Gastrocnemius medialis (tissue), 4 donors: ENCODE data around the gene NCAPD3. TPM values are rescaled to one million over a fixed set of nuclear protein-coding genes. Genes with fewer than 3 reads are reported as not detected.

Experiments used
- ATAC-seq, 2 donors: fragments of 150-250 bp; one replicate each; pipeline ENCODE4 v1.9.1; 2016
- DNase-seq, 2 donors: peaks; one replicate each; pipeline ENCODE4 v3.0.0-alpha.2; 2019
- H3K27ac ChIP-seq, 4 donors: fragments of 200-600 bp; sonication (generic); 1 replicate in 1 of 4; 2 replicates in 3 of 4; pipeline ENCODE4 v1.5.1; 2016 to 2018; ENCODE audit warnings: mild to moderate bottlenecking in 2 of 4, moderate library complexity in 1 of 4
- H3K27me3 ChIP-seq, 3 donors: fragments of 200-600 bp; sonication (generic) in 2 of 3; 1 replicate in 1 of 3; 2 replicates in 2 of 3; pipeline versions ENCODE4 v1.5.1 to v1.6.0; 2016 to 2019; ENCODE audit warnings: mild to moderate bottlenecking in 1 of 3, moderate library complexity in 1 of 3
- H3K36me3 ChIP-seq, 2 donors: fragments of 200-600 bp; sonication (generic) in 1 of 2; one replicate each; pipeline ENCODE4 v1.5.1; 2017 to 2018
- H3K4me1 ChIP-seq, 2 donors: fragments of 200-600 bp; sonication (generic) in 1 of 2; one replicate each; pipeline ENCODE4 v1.5.1; 2016 to 2017; ENCODE audit warnings: mild to moderate bottlenecking in 2 of 2
- H3K4me3 ChIP-seq, 4 donors: fragments of 200-600 bp; sonication (generic) in 3 of 4; 1 replicate in 1 of 4; 2 replicates in 3 of 4; pipeline ENCODE4 v1.5.1; 2016 to 2019; ENCODE audit warnings: mild to moderate bottlenecking in 2 of 4
- H3K9me3 ChIP-seq, 3 donors: fragments of 200-600 bp; sonication (generic) in 2 of 3; 1 replicate in 1 of 3; 2 replicates in 2 of 3; pipeline ENCODE4 v1.5.1; 2016 to 2019
- CTCF ChIP-seq, 5 experiments: fragments of 450-650 bp in 3 of 5; fragments of 200-600 bp in 2 of 5; sonication (generic) in 2 of 5; IDR thresholded peaks in 4 of 5; conservative IDR thresholded peaks in 1 of 5; 1 replicate in 4 of 5; 2 replicates in 1 of 5; pipeline ENCODE4 v1.5.1; 2016 to 2019; ENCODE audit warnings: antibody characterized with exemption in 5 of 5, mild to moderate bottlenecking in 3 of 5, moderate library complexity in 3 of 5
- POLR2A ChIP-seq, 2 donors: fragments of 450-650 bp; IDR thresholded peaks; one replicate each; pipeline ENCODE4 v1.6.1; 2017; ENCODE audit warnings: antibody characterized with exemption in 2 of 2, mild to moderate bottlenecking in 2 of 2, moderate library complexity in 2 of 2
- in situ Hi-C, 4 donors: fragments of 200-750 bp; cut with MboI; loops; one replicate each; pipeline versions ENCODE4 v1.15.0 to v1.8.0; 2017; ENCODE audit warnings: low sequenced_read_pairs in 4 of 4
- intact Hi-C: fragments of 100-400 bp; cut with DNase I; formaldehyde crosslinking; loops from one replicate; pipeline ENCODE4 v1.15.1; 2023; ENCODE audit warnings: low total_unique reads
- total RNA-seq, 4 donors: library from RNA; depleted of rRNA; stranded (reverse); fragments of >200 nt; gene quantifications; one replicate each; pipeline versions ENCODE4 v1.1.0 to v1.2.3, GENCODE V29; 2016

Gene NCAPD3
- total RNA-seq, 4 donors from 2014 or later = 3.6 to 6.7 (median 4.5) TPM

- no peak overlapping the region for H3K27ac ChIP-seq
- DNase-seq (no peak), ATAC-seq (no peak)
- in situ Hi-C loops = no loop called here
- no peak overlapping the region for H3K4me3 ChIP-seq
- intact Hi-C loops = no loop called here
- no peaks in the 10 kb centered on the region for H3K4me1 ChIP-seq
- no peaks in the 10 kb centered on the region for H3K9me3 ChIP-seq
- H3K27me3 ChIP-seq = no peaks in the 10 kb centered on the region
- peaks cover 0 to 65% of the 10 kb centered on the region in 2 donors for H3K36me3 ChIP-seq
- no peak for TF ChIP-seq POLR2A (IDR thresholded peaks at IDR 0.05)
- no peak for TF ChIP-seq CTCF (IDR thresholded peaks at IDR 0.05 in 4 of 5, conservative IDR thresholded peaks at IDR 0.05 in 1 of 5)
Observed at GRCh38 chr11:134155946-134156865, 67.6 kb downstream of the NCAPD3 start.

- Histone ChIP-seq H3K27ac (no peak overlapping the region), H3K27me3 (no peaks in the 10 kb centered on the region), H3K4me3 (no peak overlapping the region), H3K4me1 (no peaks in the 10 kb centered on the region), H3K36me3 (peaks cover 0 to 61% of the 10 kb centered on the region in 2 donors), H3K9me3 (no peaks in the 10 kb centered on the region)
- ATAC-seq (no peak), DNase-seq (no peak)
- in situ Hi-C loops = no loop called here
- TF ChIP-seq CTCF (IDR thresholded peaks at IDR 0.05 in 4 of 5, conservative IDR thresholded peaks at IDR 0.05 in 1 of 5) (no peak), POLR2A (IDR thresholded peaks at IDR 0.05) (no peak)
- intact Hi-C loops = no loop called here
Observed at GRCh38 chr11:134155456-134155855, 68.3 kb downstream of the NCAPD3 start.

- H3K9me3 ChIP-seq = no peaks in the 10 kb centered on the region
- peaks cover 0 to 51% of the 10 kb centered on the region in 2 donors for H3K36me3 ChIP-seq
- in situ Hi-C loops = no loop called here
- TF ChIP-seq POLR2A (IDR thresholded peaks at IDR 0.05) = no peak
- intact Hi-C loops = no loop called here
- H3K27ac ChIP-seq = no peak overlapping the region
- no peak overlapping the region for H3K4me3 ChIP-seq
- ATAC-seq (no peak), DNase-seq (no peak)
- no peaks in the 10 kb centered on the region for H3K27me3 ChIP-seq
- no peaks in the 10 kb centered on the region for H3K4me1 ChIP-seq
Observed at GRCh38 chr11:134154441-134154840, 69.3 kb downstream of the NCAPD3 start.

- H3K36me3 ChIP-seq = peaks cover 0 to 40% of the 10 kb centered on the region in 2 donors
- in situ Hi-C loops (no loop called here), intact Hi-C loops (no loop called here)
- DNase-seq (no peak), ATAC-seq (no peak)
- no peaks in the 10 kb centered on the region for H3K9me3 ChIP-seq
- no peaks in the 10 kb centered on the region for H3K27me3 ChIP-seq
- no peak overlapping the region for H3K4me3 ChIP-seq
- TF ChIP-seq POLR2A (IDR thresholded peaks at IDR 0.05) (no peak), CTCF (IDR thresholded peaks at IDR 0.05 in 4 of 5, conservative IDR thresholded peaks at IDR 0.05 in 1 of 5) (no peak)
- H3K4me1 ChIP-seq = no peaks in the 10 kb centered on the region
- H3K27ac ChIP-seq = no peak overlapping the region
Observed at GRCh38 chr11:134153147-134153905, 70.4 kb downstream of the NCAPD3 start.

- intact Hi-C loops = no loop called here
- in situ Hi-C loops = no loop called here
- Histone ChIP-seq H3K4me1 (no peaks in the 10 kb centered on the region), H3K4me3 (no peak overlapping the region), H3K27me3 (no peaks in the 10 kb centered on the region), H3K27ac (no peak overlapping the region), H3K9me3 (no peaks in the 10 kb centered on the region), H3K36me3 (peaks cover 0 to 35% of the 10 kb centered on the region in 2 donors)
- TF ChIP-seq POLR2A (IDR thresholded peaks at IDR 0.05) (no peak), CTCF (IDR thresholded peaks at IDR 0.05 in 4 of 5, conservative IDR thresholded peaks at IDR 0.05 in 1 of 5) (no peak)
- ATAC-seq = no peak
- DNase-seq = no peak
Observed at GRCh38 chr11:134152696-134153095, 71.1 kb downstream of the NCAPD3 start.
